Subcutaneous abdominal adipose tissue (tissue), 5 donors: Measurements from ENCODE around the gene PDE9A.

ENCODE experiments used
- H3K27ac ChIP-seq: one replicate; pipeline ENCODE4 v1.7.0; 2013; ENCODE audit warnings: low read depth, mild to moderate bottlenecking, inconsistent platforms, low read length, moderate library complexity
- H3K27me3 ChIP-seq, 5 donors: one replicate each; pipeline ENCODE4 v1.7.0; 2013; ENCODE audit warnings: low read length in 5 of 5, inconsistent platforms in 1 of 5; ENCODE audit not compliant: control insufficient read depth in 5 of 5, insufficient read depth in 4 of 5
- H3K36me3 ChIP-seq, 5 donors: one replicate each; pipeline ENCODE4 v1.7.0; 2013; ENCODE audit warnings: low read length in 5 of 5; ENCODE audit not compliant: control insufficient read depth in 5 of 5, insufficient read depth in 5 of 5
- H3K4me1 ChIP-seq, 5 donors: one replicate each; pipeline ENCODE4 v1.7.0; 2013; ENCODE audit warnings: low read length in 5 of 5, mild to moderate bottlenecking in 3 of 5, moderate library complexity in 1 of 5; ENCODE audit not compliant: control insufficient read depth in 5 of 5, insufficient read depth in 5 of 5
- H3K4me3 ChIP-seq, 5 donors: one replicate each; pipeline ENCODE4 v1.7.0; 2013; ENCODE audit warnings: low read length in 5 of 5, low read depth in 1 of 5
- H3K9ac ChIP-seq, 5 donors: one replicate each; pipeline ENCODE4 v1.7.0; 2013; ENCODE audit warnings: low read length in 5 of 5, mild to moderate bottlenecking in 4 of 5, moderate library complexity in 3 of 5
- H3K9me3 ChIP-seq, 5 donors: one replicate each; pipeline ENCODE4 v1.7.0; 2013; ENCODE audit warnings: low read length in 5 of 5; ENCODE audit not compliant: control insufficient read depth in 5 of 5
- donor health status: healthy.
- donor health status: healthy.
- donor health status: healthy.
- donor health status: healthy.
- donor health status: healthy.

Gene PDE9A

DNA sequence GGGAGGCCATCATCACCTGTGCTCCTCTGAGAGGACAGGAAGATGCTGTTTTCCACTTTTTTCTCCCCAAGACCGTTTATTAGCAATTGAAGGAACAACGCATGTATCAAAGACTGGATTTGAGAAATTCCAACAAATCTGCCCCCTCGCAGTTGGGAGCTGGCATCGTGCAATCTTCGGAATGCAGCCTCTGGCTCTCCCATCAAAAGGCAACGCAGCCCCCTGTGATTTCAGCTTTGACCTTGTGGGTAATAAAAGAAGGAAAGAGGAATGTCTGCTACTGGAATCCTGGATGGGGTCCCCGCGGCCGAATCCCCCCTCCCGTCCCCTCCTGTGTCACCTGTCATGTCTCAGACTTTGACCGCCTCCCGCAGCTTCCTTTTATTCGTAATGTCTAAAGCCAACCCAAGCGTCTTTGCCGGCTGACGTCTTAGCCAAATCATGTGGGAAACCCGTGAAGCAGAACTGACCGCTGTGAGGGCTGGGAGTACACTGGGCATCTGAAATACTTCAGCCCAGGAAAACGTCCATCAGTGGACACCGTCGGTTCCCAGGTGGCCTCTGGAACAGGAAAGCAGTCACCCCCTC lies 124.4 kb downstream of the PDE9A start:
- Histone ChIP-seq H3K4me1 (peaks cover 0 to 22% (median 18%) of the 10 kb centered on the region in 5 donors), H3K4me3 (no peak overlapping the region), H3K27me3 (peaks cover 0 to 31% (median 26%) of the 10 kb centered on the region in 5 donors), H3K27ac (no peak overlapping the region), H3K9me3 (no peaks in the 10 kb centered on the region), H3K9ac (no peak overlapping the region), H3K36me3 (peaks cover 0 to 8% (median 4%) of the 10 kb centered on the region in 5 donors)

- H3K9me3 ChIP-seq, result no peaks in the 10 kb centered on the region
- H3K36me3 ChIP-seq, result peaks cover 0 to 8% (median 4%) of the 10 kb centered on the region in 5 donors
- H3K27me3 ChIP-seq, result peaks cover 0 to 32% (median 26%) of the 10 kb centered on the region in 5 donors
- H3K4me3 ChIP-seq, result no peak overlapping the region
- H3K4me1 ChIP-seq, result peaks cover 0 to 37% (median 22%) of the 10 kb centered on the region in 5 donors
- H3K27ac ChIP-seq, result no peak overlapping the region
- H3K9ac ChIP-seq, result no peak overlapping the region
Measured at GRCh38 chr21:42779431-42779861, 126.0 kb downstream of the PDE9A start.

DNA sequence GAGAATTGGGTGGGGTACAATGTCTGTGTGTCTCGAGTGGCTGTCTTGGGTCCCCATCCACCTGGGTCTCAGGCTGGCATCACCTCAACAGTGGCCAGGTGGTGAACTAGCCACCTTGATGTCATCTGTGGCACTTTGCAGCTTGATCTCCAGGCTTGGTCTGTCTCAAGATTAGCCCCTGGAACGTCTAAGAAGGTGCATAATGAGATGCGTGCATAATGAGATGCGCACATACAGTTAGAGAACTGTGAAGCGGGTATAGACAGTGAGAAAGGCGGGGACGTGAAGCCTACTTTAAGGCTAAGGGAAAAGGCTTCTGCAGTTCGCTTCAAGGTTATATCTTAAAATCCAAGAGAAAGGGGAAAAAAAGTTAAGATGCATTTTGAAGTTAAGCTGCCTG lies 127.2 kb downstream of the PDE9A start:
- H3K4me1 ChIP-seq, result peaks cover 0 to 42% (median 22%) of the 10 kb centered on the region in 5 donors
- H3K27me3 ChIP-seq, result peaks cover 4 to 36% (median 29%) of the 10 kb centered on the region in 5 donors
- H3K27ac ChIP-seq, result no peak overlapping the region
- H3K4me3 ChIP-seq, result no peak overlapping the region
- H3K9ac ChIP-seq, result no peak overlapping the region
- H3K36me3 ChIP-seq, result peaks cover 0 to 5% (median under 1%) of the 10 kb centered on the region in 5 donors
- H3K9me3 ChIP-seq, result no peaks in the 10 kb centered on the region

GRCh38 chr21:42781150-42781970 lies 127.9 kb downstream of the PDE9A start:
- H3K27me3 ChIP-seq, result peaks cover 4 to 36% (median 29%) of the 10 kb centered on the region in 5 donors
- H3K36me3 ChIP-seq, result peaks cover 0 to 2% (median 0%) of the 10 kb centered on the region in 5 donors
- H3K4me1 ChIP-seq, result peaks cover 0 to 42% (median 22%) of the 10 kb centered on the region in 5 donors
- H3K9me3 ChIP-seq, result no peaks in the 10 kb centered on the region
- peak overlapping the region; percentile 25 to 52 (median 37) for H3K4me3 ChIP-seq
- peak overlapping the region; percentile 41 for H3K27ac ChIP-seq
- peak overlapping the region in 1 of 5 donors; percentile 53 for H3K9ac ChIP-seq

- peaks cover 0 to 8% (median 4%) of the 10 kb centered on the region in 5 donors for H3K9me3 ChIP-seq
- H3K4me3 ChIP-seq, result no peak overlapping the region
- H3K4me1 ChIP-seq, result peaks cover 0 to 42% (median 22%) of the 10 kb centered on the region in 5 donors
- peaks cover 4 to 35% (median 28%) of the 10 kb centered on the region in 5 donors for H3K27me3 ChIP-seq
- H3K9ac ChIP-seq, result no peak overlapping the region
- no peaks in the 10 kb centered on the region for H3K36me3 ChIP-seq
- H3K27ac ChIP-seq, result peak overlapping the region; percentile 41
Measured at GRCh38 chr21:42781971-42782722, 128.7 kb downstream of the PDE9A start.

GRCh38 chr21:42782723-42783242 lies 129.4 kb downstream of the PDE9A start:
- H3K27ac ChIP-seq, result peak overlapping the region; percentile 41
- peaks cover 0 to 9% (median 4%) of the 10 kb centered on the region in 5 donors for H3K9me3 ChIP-seq
- H3K27me3 ChIP-seq, result peaks cover 4 to 29% (median 22%) of the 10 kb centered on the region in 5 donors
- H3K36me3 ChIP-seq, result no peaks in the 10 kb centered on the region
- H3K4me3 ChIP-seq, result no peak overlapping the region
- no peak overlapping the region for H3K9ac ChIP-seq
- H3K4me1 ChIP-seq, result peaks cover 0 to 42% (median 22%) of the 10 kb centered on the region in 5 donors

DNA sequence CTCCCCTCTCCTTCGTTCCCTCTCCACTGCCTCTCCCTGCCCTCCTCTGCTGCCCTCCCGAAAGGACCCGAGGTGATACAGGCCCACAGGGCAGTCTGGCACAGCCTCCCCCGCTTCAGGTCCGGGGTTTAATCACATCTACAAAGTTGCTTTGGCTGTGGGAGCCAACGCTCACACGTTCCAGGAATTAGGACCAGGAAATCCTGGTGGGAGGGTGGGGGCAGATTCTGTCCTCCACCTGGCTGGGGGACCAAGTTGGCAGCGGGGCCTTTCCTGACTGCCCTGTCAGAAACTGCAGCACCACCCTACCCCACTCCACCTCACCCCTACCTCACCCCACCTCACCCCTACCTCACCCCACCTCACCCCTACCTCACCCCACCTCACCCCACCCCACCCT lies 130.9 kb downstream of the PDE9A start:
- H3K27me3 ChIP-seq, result peaks cover 4 to 31% (median 18%) of the 10 kb centered on the region in 5 donors
- H3K4me1 ChIP-seq, result peaks cover 0 to 42% (median 22%) of the 10 kb centered on the region in 5 donors
- peak overlapping the region; percentile 84 for H3K27ac ChIP-seq
- H3K36me3 ChIP-seq, result no peaks in the 10 kb centered on the region
- H3K4me3 ChIP-seq, result peak overlapping the region in 3 of 5 donors; percentile 42 to 48 (median 47)
- peak overlapping the region in 4 of 5 donors; percentile 19 to 84 (median 60) for H3K9ac ChIP-seq
- H3K9me3 ChIP-seq, result peaks cover 0 to 9% (median 4%) of the 10 kb centered on the region in 5 donors

DNA sequence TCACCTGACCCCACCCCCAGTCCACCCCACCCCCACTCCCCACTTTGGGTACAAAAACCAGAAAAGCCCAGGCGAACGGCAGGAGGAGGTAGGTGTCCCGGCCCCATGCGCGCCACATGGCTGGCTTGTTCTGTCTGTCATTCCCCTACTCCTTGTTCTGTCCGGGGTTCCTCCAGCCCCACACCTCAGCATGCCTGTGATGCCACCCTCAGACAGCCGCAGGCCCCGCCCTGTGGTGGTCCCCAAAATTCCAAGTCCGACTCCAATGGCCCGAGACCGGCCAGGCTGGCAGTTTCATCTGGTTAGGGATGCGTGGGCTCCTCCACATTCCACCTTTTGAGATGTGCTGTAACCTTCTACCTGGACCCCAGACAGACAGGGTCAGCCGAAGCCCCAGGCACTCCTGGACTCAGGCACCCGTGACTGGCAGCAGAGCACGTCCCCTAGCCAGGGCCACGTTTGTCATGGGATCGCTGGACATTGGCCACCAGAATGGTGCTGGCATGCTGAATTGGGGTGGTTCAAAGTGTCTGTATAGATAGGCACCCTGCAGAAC lies 131.6 kb downstream of the PDE9A start:
- Histone ChIP-seq H3K9ac (no peak overlapping the region), H3K4me1 (peaks cover 0 to 42% (median 22%) of the 10 kb centered on the region in 5 donors), H3K27me3 (peaks cover 4 to 24% (median 12%) of the 10 kb centered on the region in 5 donors)

DNA sequence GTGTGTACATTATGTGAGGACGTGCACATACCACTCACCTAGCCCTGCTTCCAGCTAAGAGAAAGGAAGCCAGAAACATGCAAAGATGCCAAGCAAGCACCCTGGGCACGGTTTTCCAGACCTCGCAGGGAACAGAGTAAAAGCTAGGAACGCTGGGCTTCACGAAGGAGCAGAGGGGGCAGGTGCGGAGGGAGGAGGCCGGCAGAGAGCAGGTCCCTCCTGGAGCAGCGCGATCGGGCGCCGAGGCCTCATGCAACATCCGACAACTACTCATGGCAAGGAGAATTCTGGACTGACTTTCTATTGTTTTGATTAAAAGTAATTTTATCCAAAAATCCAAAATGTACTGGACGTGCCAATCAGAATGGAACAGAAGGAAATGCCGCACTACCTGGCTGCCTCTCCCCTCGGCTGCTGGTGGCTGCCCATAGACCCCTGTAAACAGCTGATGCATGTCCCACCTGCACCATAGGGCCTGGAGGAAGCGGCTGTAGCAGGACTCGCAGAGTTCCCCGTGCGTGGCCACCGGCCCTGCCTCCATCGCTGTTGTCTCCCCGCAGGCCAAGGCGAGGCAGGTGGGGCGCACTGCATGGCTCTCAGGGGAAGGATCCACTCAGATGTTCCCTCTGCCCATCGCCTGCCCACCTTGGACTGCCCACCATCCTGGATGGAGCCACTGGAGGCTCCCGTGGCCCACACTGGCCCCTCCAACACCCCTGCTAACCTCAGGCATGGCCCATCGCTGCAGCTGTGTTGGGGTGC lies 132.4 kb downstream of the PDE9A start:
- Histone ChIP-seq H3K4me1 (peaks cover 0 to 38% (median 22%) of the 10 kb centered on the region in 5 donors), H3K4me3 (no peak overlapping the region), H3K36me3 (no peaks in the 10 kb centered on the region), H3K9ac (no peak overlapping the region), H3K27ac (no peak overlapping the region), H3K27me3 (peaks cover 4 to 21% (median 9%) of the 10 kb centered on the region in 5 donors), H3K9me3 (peaks cover 0 to 9% (median 4%) of the 10 kb centered on the region in 5 donors)

More for the DNA sequence above, 131.6 kb downstream of the PDE9A start:
- no peak overlapping the region for H3K27ac ChIP-seq
- H3K9me3 ChIP-seq, result peaks cover 0 to 9% (median 4%) of the 10 kb centered on the region in 5 donors
- no peaks in the 10 kb centered on the region for H3K36me3 ChIP-seq
- H3K4me3 ChIP-seq, result no peak overlapping the region
